ENCODE data around the gene CSF2. TPM values are rescaled to one million over a fixed set of nuclear protein-coding genes. Genes with fewer than 3 reads are reported as not detected.

The CSF2 gene
- total RNA-seq, 1 experiment from 2014 or later = 0.30 TPM

DNA sequence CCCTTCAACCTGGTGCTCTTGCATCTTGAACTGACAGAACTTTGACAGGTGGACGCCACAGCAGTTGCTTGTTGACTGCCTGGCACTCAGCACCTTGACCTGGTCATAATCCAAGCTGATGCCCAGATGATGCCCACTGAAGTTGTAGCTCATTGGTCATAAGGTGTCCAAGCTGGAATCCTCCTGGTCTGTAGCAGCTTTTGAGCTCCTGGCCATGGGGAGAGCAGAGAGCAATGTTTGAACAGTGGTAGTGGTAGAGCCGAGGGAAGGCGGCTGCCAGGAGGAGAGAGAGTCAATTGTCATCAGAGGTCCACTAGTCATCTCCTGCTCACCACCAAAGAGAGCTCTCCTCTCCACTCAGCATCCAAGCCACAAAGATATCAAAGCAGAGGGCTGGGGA is 23.3 kb downstream of the CSF2 start (continued):
- TF ChIP-seq SRF (IDR thresholded peaks at IDR 0.05; ENCODE audit: low read depth) = no peak
- TF ChIP-seq YY1 (IDR thresholded peaks at IDR 0.05; ENCODE audit: extremely low read depth, insufficient replicate concordance, low read depth, low read length) = no peak
- TF ChIP-seq POLR2AphosphoS5 (IDR thresholded peaks at IDR 0.05; ENCODE audit: low read depth, low read length) = no peak
- no peak for TF ChIP-seq FOSL1 (IDR thresholded peaks at IDR 0.05; ENCODE audit: low read depth)
- no peak for TF ChIP-seq CBX3 (IDR thresholded peaks at IDR 0.05; ENCODE audit: low read depth)
- TF ChIP-seq RAD21 (IDR thresholded peaks at IDR 0.05; ENCODE audit: low read depth) = no peak
- TF ChIP-seq EZH2 (IDR thresholded peaks at IDR 0.05) = no peak
- TF ChIP-seq SIN3A (IDR thresholded peaks at IDR 0.05; ENCODE audit: low read depth) = no peak
- TF ChIP-seq SP1 (IDR thresholded peaks at IDR 0.05; ENCODE audit: low read depth) = no peak

DNA sequence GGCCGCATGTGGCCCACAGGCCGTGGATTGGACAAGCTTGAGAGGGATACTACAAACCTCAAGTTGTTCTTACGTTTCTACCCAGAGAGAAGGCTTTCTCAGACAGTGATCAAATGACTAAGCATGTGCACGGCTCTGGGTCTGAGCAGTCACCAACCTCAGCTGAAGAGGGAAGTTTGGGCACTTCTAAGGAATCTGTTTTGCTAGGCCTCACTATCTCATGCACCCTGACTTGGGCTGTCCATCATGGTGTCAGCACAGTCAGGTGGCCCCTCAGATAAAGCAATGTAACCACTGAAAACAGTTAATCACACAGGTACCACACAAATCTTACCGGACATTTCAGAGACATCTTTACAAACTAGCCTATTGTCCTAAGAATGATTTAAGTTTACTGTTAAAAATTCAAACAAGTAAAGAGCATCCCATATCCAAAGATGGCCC is 24.6 kb downstream of the CSF2 start:
- CTCF ChIA-PET = no interaction called here
- ATAC-seq = no peak
- POLR2A ChIA-PET = no interaction called here
- no TSS peak for BruUV-seq (replicated peaks)
- Histone ChIP-seq H3K4me2 (ENCODE audit: low read length) (no peak overlapping the region), H3K4me1 (ENCODE audit: control insufficient read depth in 1 of 2, insufficient read depth in 2 of 2, low read length in 2 of 2) (peaks cover 12 to 33% of the 10 kb centered on the region in 2 experiments), H4K20me1 (ENCODE audit: insufficient read depth) (no peaks in the 10 kb centered on the region), H2AFZ (ENCODE audit: low read depth, low read length, poor library complexity, severe bottlenecking) (no peak overlapping the region), H3K36me3 (ENCODE audit: control insufficient read depth in 1 of 2, insufficient read depth in 2 of 2, low read length in 2 of 2) (no peaks in the 10 kb centered on the region), H3K27ac (ENCODE audit: low read depth, low read length) (no peak overlapping the region), H3K79me2 (ENCODE audit: insufficient read depth, low read length) (no peaks in the 10 kb centered on the region), H3K9me3 (ENCODE audit: control insufficient read depth in 1 of 2, insufficient read depth in 1 of 2, low read depth in 1 of 2, low read length in 2 of 2) (no peaks in the 10 kb centered on the region), H3K9me2 (ENCODE audit: insufficient read depth) (no peaks in the 10 kb centered on the region), H3K4me3 (replicated peaks in 1 of 2; ENCODE audit: low read depth in 1 of 2, low read length in 2 of 2) (no peak overlapping the region), H3K27me3 (ENCODE audit: insufficient read depth, low read length) (no peaks in the 10 kb centered on the region), H3K9ac (ENCODE audit: low read length) (no peak overlapping the region)
- TF ChIP-seq TCF7L2 (IDR thresholded peaks at IDR 0.05; ENCODE audit: borderline replicate concordance, extremely low read depth, insufficient read depth, insufficient read length) (no peak), ZFX (IDR thresholded peaks at IDR 0.05) (no peak), POLR2A (IDR thresholded peaks at IDR 0.05; ENCODE audit: borderline replicate concordance, extremely low read depth, insufficient read depth, insufficient read length) (no peak), ELF1 (IDR thresholded peaks at IDR 0.05; ENCODE audit: borderline replicate concordance, low read depth) (no peak), SP1 (IDR thresholded peaks at IDR 0.05; ENCODE audit: low read depth) (no peak), SIN3A (IDR thresholded peaks at IDR 0.05; ENCODE audit: low read depth) (no peak), EGR1 (IDR thresholded peaks at IDR 0.05; ENCODE audit: low read depth) (no peak), ZNF274 (IDR thresholded peaks at IDR 0.05; ENCODE audit: low read depth, low read length) (no peak), JUND (IDR thresholded peaks at IDR 0.05) (no peak)
- TF ChIP-seq, protein P1, sequence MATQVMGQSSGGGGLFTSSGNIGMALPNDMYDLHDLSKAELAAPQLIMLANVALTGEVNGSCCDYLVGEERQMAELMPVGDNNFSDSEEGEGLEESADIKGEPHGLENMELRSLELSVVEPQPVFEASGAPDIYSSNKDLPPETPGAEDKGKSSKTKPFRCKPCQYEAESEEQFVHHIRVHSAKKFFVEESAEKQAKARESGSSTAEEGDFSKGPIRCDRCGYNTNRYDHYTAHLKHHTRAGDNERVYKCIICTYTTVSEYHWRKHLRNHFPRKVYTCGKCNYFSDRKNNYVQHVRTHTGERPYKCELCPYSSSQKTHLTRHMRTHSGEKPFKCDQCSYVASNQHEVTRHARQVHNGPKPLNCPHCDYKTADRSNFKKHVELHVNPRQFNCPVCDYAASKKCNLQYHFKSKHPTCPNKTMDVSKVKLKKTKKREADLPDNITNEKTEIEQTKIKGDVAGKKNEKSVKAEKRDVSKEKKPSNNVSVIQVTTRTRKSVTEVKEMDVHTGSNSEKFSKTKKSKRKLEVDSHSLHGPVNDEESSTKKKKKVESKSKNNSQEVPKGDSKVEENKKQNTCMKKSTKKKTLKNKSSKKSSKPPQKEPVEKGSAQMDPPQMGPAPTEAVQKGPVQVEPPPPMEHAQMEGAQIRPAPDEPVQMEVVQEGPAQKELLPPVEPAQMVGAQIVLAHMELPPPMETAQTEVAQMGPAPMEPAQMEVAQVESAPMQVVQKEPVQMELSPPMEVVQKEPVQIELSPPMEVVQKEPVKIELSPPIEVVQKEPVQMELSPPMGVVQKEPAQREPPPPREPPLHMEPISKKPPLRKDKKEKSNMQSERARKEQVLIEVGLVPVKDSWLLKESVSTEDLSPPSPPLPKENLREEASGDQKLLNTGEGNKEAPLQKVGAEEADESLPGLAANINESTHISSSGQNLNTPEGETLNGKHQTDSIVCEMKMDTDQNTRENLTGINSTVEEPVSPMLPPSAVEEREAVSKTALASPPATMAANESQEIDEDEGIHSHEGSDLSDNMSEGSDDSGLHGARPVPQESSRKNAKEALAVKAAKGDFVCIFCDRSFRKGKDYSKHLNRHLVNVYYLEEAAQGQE (IDR thresholded peaks at IDR 0.05; ENCODE audit: low read depth) = no peak
- TF ChIP-seq, protein P2, sequence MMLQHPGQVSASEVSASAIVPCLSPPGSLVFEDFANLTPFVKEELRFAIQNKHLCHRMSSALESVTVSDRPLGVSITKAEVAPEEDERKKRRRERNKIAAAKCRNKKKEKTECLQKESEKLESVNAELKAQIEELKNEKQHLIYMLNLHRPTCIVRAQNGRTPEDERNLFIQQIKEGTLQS (IDR thresholded peaks at IDR 0.05) = no peak
- RAD21 ChIA-PET (ENCODE audit: low non-redundant PET in 1 of 2, low total read pairs in 2 of 2, uncharacterized antibody in 2 of 2, unreplicated experiment in 2 of 2) = no interaction called here
- intact Hi-C loops (cut with micrococcal nuclease) = no loop called here
- no peak for DNase-seq (ENCODE audit: low read depth, low spot score)

All from HCT116 (cell line).